Transverse colon (tissue), 4 donors: ENCODE data around the gene SPACA5B. TPM values are rescaled to one million over a fixed set of nuclear protein-coding genes. Genes with fewer than 3 reads are reported as not detected.
"Not testable (repeated sequence)": the region's sequence is repeated elsewhere in the genome, so short reads cannot be mapped to it uniquely, and the experiment has no call there.

Experiments
- DNase-seq: peaks from one replicate; pipeline ENCODE4 v3.0.0-alpha.2; 2019
- H3K27ac ChIP-seq, 4 donors: fragments of 200-600 bp; sonication (generic); 2 replicates each; pipeline ENCODE4 v1.5.1; 2016 to 2018; ENCODE audit warnings: inconsistent platforms in 4 of 4
- H3K27me3 ChIP-seq: fragments of 200-600 bp; sonication (generic); 2 replicates; pipeline ENCODE4 v1.5.1; 2017; ENCODE audit warnings: inconsistent platforms
- H3K36me3 ChIP-seq, 4 donors: fragments of 200-600 bp; sonication (generic); 2 replicates each; pipeline ENCODE4 v1.5.1; 2017 to 2019; ENCODE audit warnings: inconsistent platforms in 4 of 4
- H3K4me1 ChIP-seq, 4 donors: fragments of 200-600 bp; sonication (generic); 2 replicates each; pipeline ENCODE4 v1.5.1; 2017 to 2020; ENCODE audit warnings: inconsistent platforms in 4 of 4
- H3K4me3 ChIP-seq, 4 donors: fragments of 200-600 bp; sonication (generic); 1 replicate in 1 of 4; 2 replicates in 3 of 4; pipeline versions ENCODE4 v1.5.1 to v1.6.1; 2017 to 2019; ENCODE audit warnings: inconsistent platforms in 4 of 4
- H3K9me3 ChIP-seq, 2 donors: fragments of 200-600 bp; sonication (generic); 2 replicates each; pipeline ENCODE4 v1.5.1; 2017 to 2019; ENCODE audit warnings: inconsistent platforms in 2 of 2
- CTCF ChIP-seq, 5 experiments: fragments of 200-600 bp in 3 of 5; fragments of 450-650 bp in 2 of 5; sonication (generic) in 3 of 5; IDR thresholded peaks; 1 replicate in 2 of 5; 2 replicates in 3 of 5; pipeline ENCODE4 v1.5.1; 2016 to 2017; ENCODE audit warnings: antibody characterized with exemption in 5 of 5, inconsistent platforms in 3 of 5, mild to moderate bottlenecking in 2 of 5, moderate library complexity in 1 of 5
- EP300 ChIP-seq: sonication (generic); formaldehyde crosslinking; IDR thresholded peaks from one replicate; pipeline ENCODE4 v1.6.1; 2017; ENCODE audit warnings: antibody characterized with exemption, low read depth
- POLR2A ChIP-seq: fragments of 450-650 bp; IDR thresholded peaks from one replicate; pipeline ENCODE4 v1.6.1; 2016; ENCODE audit warnings: antibody characterized with exemption, mild to moderate bottlenecking, moderate library complexity
- POLR2AphosphoS5 ChIP-seq, 3 donors: sonication (generic); formaldehyde crosslinking; IDR thresholded peaks; one replicate each; pipeline ENCODE4 v1.6.1; 2016; ENCODE audit warnings: antibody characterized with exemption in 3 of 3
- WGBS, 2 donors: methylation state at CpG; one replicate each; pipeline ENCODE4 v1.1.5; 2018; ENCODE audit warnings: low coverage in 1 of 2; 5-methylcytosine and 5-hydroxymethylcytosine counted together
- in situ Hi-C, 4 donors: fragments of 200-750 bp; cut with MboI; loops; one replicate each; pipeline versions ENCODE4 v1.15.0 to v1.15.1; 2017; ENCODE audit warnings: low sequenced_read_pairs in 3 of 4, low pct_ligation_motif_present in 1 of 4, low pct_unique_long_range_greater_than_20kb in 1 of 4
- intact Hi-C: fragments of 100-400 bp; cut with DNase I; formaldehyde crosslinking; loops from one replicate; pipeline ENCODE4 v1.15.1; 2023; ENCODE audit warnings: low total_unique reads
- total RNA-seq, 4 donors: library from RNA; depleted of rRNA; stranded (reverse); fragments of >200 nt; gene quantifications; one replicate each; pipeline ENCODE4 v1.1.0, GENCODE V29; 2016

Gene SPACA5B
- not detected for total RNA-seq

GRCh38 chrX:48130326-48130725 is at the start of gene SPACA5B:
Gene SPACA5B (plus strand): TSS chrX:48130626. CDS start chrX:48130688, 62 bp downstream.
- in situ Hi-C loops, H3K4me3 ChIP-seq, H3K4me1 ChIP-seq, intact Hi-C loops, H3K36me3 ChIP-seq, DNase-seq, H3K27ac ChIP-seq, H3K27me3 ChIP-seq, H3K9me3 ChIP-seq: not testable (repeated sequence)
- WGBS, 2 donors = no CpG with 5 or more reads among the region's 4 CpGs

GRCh38 chrX:48083212-48083611 is 47.2 kb upstream of the SPACA5B start:
- H3K4me1 ChIP-seq = no peaks in the 10 kb centered on the region
- no peaks in the 10 kb centered on the region for H3K27me3 ChIP-seq
- TF ChIP-seq POLR2A (no peak), CTCF (IDR thresholded peaks at IDR 0.05) (peak; percentile 46 to 55 (median 51))
- 16% methylated on average over 9 of the region's 9 CpGs; no CpG with 5 or more reads in 1 of the 2 donors for WGBS, 2 donors
- peak; percentile 40 for DNase-seq
- H3K9me3 ChIP-seq = no peaks in the 10 kb centered on the region
- no peaks in the 10 kb centered on the region for H3K36me3 ChIP-seq
- in situ Hi-C loops = loop anchor here in 2 of 4 donors (25.0 kb wide), 1 partner anchor 404 kb away; the partner anchor contains the start of gene FTSJ1 (in 2 of the 2)
- intact Hi-C loops = no loop called here
- no peak overlapping the region for H3K27ac ChIP-seq
- no peak overlapping the region for H3K4me3 ChIP-seq

GRCh38 chrX:48083706-48084105 is 46.7 kb upstream of the SPACA5B start:
- Histone ChIP-seq H3K27ac (no peak overlapping the region), H3K9me3 (no peaks in the 10 kb centered on the region), H3K4me1 (no peaks in the 10 kb centered on the region), H3K4me3 (no peak overlapping the region), H3K36me3 (no peaks in the 10 kb centered on the region), H3K27me3 (no peaks in the 10 kb centered on the region)
- WGBS, 2 donors = 78% methylated on average over 5 of the region's 5 CpGs; no CpG with 5 or more reads in 1 of the 2 donors
- intact Hi-C loops (no loop called here), in situ Hi-C loops (loop anchor here in 2 of 4 donors (25.0 kb wide), 1 partner anchor 404 kb away; the partner anchor contains the start of gene FTSJ1 (in 2 of the 2))
- TF ChIP-seq CTCF (IDR thresholded peaks at IDR 0.05) = no peak
- no peak for TF ChIP-seq EP300
- TF ChIP-seq POLR2A = no peak
- no peak for DNase-seq

GRCh38 chrX:48086082-48086481 is 44.3 kb upstream of the SPACA5B start:
- no peak for DNase-seq
- no peak overlapping the region for H3K27ac ChIP-seq
- TF ChIP-seq EP300 = no peak
- no peak for TF ChIP-seq POLR2A
- no peak for TF ChIP-seq CTCF (IDR thresholded peaks at IDR 0.05)
- no peak for TF ChIP-seq POLR2AphosphoS5 (IDR thresholded peaks at IDR 0.05)
- no peak overlapping the region for H3K4me3 ChIP-seq
- no peaks in the 10 kb centered on the region for H3K36me3 ChIP-seq
- no peaks in the 10 kb centered on the region for H3K9me3 ChIP-seq
- no peaks in the 10 kb centered on the region for H3K4me1 ChIP-seq
- in situ Hi-C loops = loop anchor here in 2 of 4 donors (25.0 kb wide), 1 partner anchor 401 kb away; the partner anchor contains the start of gene FTSJ1 (in 2 of the 2)
- no peaks in the 10 kb centered on the region for H3K27me3 ChIP-seq
- intact Hi-C loops = no loop called here

GRCh38 chrX:48090123-48090522 is 40.3 kb upstream of the SPACA5B start:
- no peak for DNase-seq
- no peak for TF ChIP-seq CTCF (IDR thresholded peaks at IDR 0.05)
- no peak for TF ChIP-seq POLR2A
- TF ChIP-seq EP300 = no peak
- no peak for TF ChIP-seq POLR2AphosphoS5 (IDR thresholded peaks at IDR 0.05)
- intact Hi-C loops (no loop called here), in situ Hi-C loops (loop anchor here in 2 of 4 donors (25.0 kb wide), 1 partner anchor 397 kb away; the partner anchor contains the start of gene FTSJ1 (in 2 of the 2))
- no peak overlapping the region for H3K27ac ChIP-seq
- no peak overlapping the region for H3K4me3 ChIP-seq
- H3K36me3 ChIP-seq = no peaks in the 10 kb centered on the region
- no peaks in the 10 kb centered on the region for H3K27me3 ChIP-seq
- H3K4me1 ChIP-seq = no peaks in the 10 kb centered on the region
- H3K9me3 ChIP-seq = no peaks in the 10 kb centered on the region
- 58% methylated on average over 5 of the region's 5 CpGs; no CpG with 5 or more reads in 1 of the 2 donors for WGBS, 2 donors

- H3K9me3 ChIP-seq, intact Hi-C loops, H3K27ac ChIP-seq, H3K4me1 ChIP-seq, H3K27me3 ChIP-seq, DNase-seq, H3K36me3 ChIP-seq, H3K4me3 ChIP-seq: not testable (repeated sequence)
- in situ Hi-C loops = loop anchor here in 2 of 4 donors (25.0 kb wide), 1 partner anchor 395 kb away; the partner anchor contains the start of gene FTSJ1 (in 2 of the 2)
- WGBS, 2 donors = 71% methylated on average over 3 of the region's 3 CpGs; no CpG with 5 or more reads in 1 of the 2 donors
These were observed 37.9 kb upstream of the SPACA5B start for GRCh38 chrX:48092558-48092957.
